ENCODE data around the gene KCTD16.

DNA sequence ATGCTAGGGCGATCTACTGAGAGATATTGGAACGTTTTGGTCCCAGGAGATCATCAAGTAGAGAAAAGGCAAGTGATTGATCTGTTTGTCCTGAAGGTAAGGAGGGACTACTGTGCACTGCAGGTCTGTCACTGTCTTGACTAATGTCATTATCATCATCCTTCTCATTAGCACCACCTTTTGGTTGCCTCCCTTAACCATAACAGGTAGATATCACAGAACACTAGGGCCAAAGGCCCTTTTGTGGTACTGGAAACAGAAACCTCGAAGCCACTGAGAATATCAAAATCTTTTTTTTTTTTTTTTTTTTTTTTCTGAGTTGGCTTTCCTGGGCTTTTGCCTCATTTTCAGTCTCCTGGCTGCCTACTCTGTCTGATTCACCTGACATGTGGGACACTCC lies 134.0 kb downstream of the KCTD16 start:
- TF ChIP-seq, protein P1, sequence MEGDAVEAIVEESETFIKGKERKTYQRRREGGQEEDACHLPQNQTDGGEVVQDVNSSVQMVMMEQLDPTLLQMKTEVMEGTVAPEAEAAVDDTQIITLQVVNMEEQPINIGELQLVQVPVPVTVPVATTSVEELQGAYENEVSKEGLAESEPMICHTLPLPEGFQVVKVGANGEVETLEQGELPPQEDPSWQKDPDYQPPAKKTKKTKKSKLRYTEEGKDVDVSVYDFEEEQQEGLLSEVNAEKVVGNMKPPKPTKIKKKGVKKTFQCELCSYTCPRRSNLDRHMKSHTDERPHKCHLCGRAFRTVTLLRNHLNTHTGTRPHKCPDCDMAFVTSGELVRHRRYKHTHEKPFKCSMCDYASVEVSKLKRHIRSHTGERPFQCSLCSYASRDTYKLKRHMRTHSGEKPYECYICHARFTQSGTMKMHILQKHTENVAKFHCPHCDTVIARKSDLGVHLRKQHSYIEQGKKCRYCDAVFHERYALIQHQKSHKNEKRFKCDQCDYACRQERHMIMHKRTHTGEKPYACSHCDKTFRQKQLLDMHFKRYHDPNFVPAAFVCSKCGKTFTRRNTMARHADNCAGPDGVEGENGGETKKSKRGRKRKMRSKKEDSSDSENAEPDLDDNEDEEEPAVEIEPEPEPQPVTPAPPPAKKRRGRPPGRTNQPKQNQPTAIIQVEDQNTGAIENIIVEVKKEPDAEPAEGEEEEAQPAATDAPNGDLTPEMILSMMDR (IDR thresholded peaks at IDR 0.05), result no peak
- no peak for TF ChIP-seq POLR2A (IDR thresholded peaks at IDR 0.05)
- no peak for TF ChIP-seq POLR2AphosphoS5 (IDR thresholded peaks at IDR 0.05)

Data from prostate gland (tissue), 2 donors.